ENCODE results near the gene SEL1L3. TPM values are rescaled to one million over a fixed set of nuclear protein-coding genes. Genes with fewer than 3 reads are reported as not detected.
"Not testable (repeated sequence)": the region's sequence is repeated elsewhere in the genome, so short reads cannot be mapped to it uniquely, and the experiment has no call there.

Gene SEL1L3
- total and polyA plus RNA-seq, 9 of the 15 experiments (the other 6 are each of a cell fraction or from before 2014, with no cell fraction given) = 10.0 to 44.3 (median 21.6) TPM

DNA sequence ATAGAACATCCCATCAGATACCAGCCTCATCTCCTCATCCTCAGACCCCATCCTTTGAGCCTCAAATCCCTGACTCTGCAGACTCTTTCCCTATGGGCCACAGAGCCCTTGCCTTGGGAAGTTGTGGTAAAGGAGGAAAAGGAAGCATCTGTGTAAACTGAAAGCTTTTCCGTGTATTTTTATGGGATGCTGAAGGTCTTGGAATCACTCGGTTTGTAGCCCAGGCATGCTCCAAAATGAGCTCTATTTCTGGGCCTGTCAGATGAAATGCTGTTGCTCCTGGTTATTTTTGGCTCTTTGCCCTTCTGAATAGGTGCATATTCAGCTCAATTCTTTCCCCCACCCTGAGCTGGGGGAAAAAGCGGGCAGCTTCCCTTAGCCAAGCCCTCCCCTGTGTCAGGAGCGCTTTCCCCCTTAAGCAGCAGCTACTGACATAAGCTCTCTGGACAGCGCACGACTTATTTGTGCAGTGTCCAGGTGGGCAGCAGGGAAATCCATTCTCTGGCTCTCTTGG is 5.0 kb upstream of the SEL1L3 start (continued):
- TF ChIP-seq, protein P1, sequence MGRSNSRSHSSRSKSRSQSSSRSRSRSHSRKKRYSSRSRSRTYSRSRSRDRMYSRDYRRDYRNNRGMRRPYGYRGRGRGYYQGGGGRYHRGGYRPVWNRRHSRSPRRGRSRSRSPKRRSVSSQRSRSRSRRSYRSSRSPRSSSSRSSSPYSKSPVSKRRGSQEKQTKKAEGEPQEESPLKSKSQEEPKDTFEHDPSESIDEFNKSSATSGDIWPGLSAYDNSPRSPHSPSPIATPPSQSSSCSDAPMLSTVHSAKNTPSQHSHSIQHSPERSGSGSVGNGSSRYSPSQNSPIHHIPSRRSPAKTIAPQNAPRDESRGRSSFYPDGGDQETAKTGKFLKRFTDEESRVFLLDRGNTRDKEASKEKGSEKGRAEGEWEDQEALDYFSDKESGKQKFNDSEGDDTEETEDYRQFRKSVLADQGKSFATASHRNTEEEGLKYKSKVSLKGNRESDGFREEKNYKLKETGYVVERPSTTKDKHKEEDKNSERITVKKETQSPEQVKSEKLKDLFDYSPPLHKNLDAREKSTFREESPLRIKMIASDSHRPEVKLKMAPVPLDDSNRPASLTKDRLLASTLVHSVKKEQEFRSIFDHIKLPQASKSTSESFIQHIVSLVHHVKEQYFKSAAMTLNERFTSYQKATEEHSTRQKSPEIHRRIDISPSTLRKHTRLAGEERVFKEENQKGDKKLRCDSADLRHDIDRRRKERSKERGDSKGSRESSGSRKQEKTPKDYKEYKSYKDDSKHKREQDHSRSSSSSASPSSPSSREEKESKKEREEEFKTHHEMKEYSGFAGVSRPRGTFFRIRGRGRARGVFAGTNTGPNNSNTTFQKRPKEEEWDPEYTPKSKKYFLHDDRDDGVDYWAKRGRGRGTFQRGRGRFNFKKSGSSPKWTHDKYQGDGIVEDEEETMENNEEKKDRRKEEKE (IDR thresholded peaks at IDR 0.05; ENCODE audit: borderline replicate concordance in 1 of 2, control insufficient read depth in 1 of 2, low read depth in 2 of 2, low read length in 1 of 2) = no peak

- H3K36me3 ChIP-seq (ENCODE audit: control insufficient read depth, insufficient read depth, low read length); H3K79me2 ChIP-seq (ENCODE audit: control insufficient read depth, insufficient read depth, low read length); intact Hi-C loops (cut with micrococcal nuclease); H3K4me2 ChIP-seq (ENCODE audit: insufficient read depth, low read length); H3K4me3 ChIP-seq; ATAC-seq; DNase-seq (ENCODE audit: extremely low read depth in 1 of 4, low spot score in 3 of 4); H3K9me3 ChIP-seq (replicated peaks; ENCODE audit: control insufficient read depth, insufficient read depth, low read depth, low read length); in situ Hi-C loops (cut with MboI); CTCF ChIA-PET (ENCODE audit: low intra/inter-chr PET ratio); H4K20me1 ChIP-seq (replicated peaks; ENCODE audit: control insufficient read depth, insufficient read depth, low read length); H2AFZ ChIP-seq (ENCODE audit: low read depth, low read length); H3K9me1 ChIP-seq (ENCODE audit: control insufficient read depth, insufficient read depth, low read length); FAIRE-seq; BruUV-seq (replicated peaks); H3K9ac ChIP-seq (ENCODE audit: insufficient read depth in 1 of 2, low read depth in 2 of 2, low read length in 2 of 2); H3K27ac ChIP-seq (ENCODE audit: extremely low read depth, low read depth, low read length): not testable (repeated sequence)
- Histone ChIP-seq H3K4me1 (replicated peaks in 1 of 2; ENCODE audit: control insufficient read depth in 2 of 2, insufficient read depth in 2 of 2, low read length in 2 of 2) (peaks cover 6 to 12% of the 10 kb centered on the region in 2 experiments; a peak in 4 of 5 replicates), H3K27me3 (ENCODE audit: control insufficient read depth in 2 of 2, insufficient read depth in 2 of 2, low read length in 2 of 2) (peaks cover 18 to 29% of the 10 kb centered on the region in 2 experiments; a peak in 4 of 5 replicates)
- WGBS (ENCODE audit: insufficient coverage, low coverage, missing lambda C conversion rate) = 19% methylated on average over 4 of the region's 4 CpGs
- POLR2A ChIA-PET = interaction anchor here (1.6 kb wide), 1 partner anchor 12 kb away, joined by 4 read pairs; no protein-coding TSS in a partner anchor
These were observed 3.6 kb upstream of the SEL1L3 start for GRCh38 chr4:25866401-25866800.
